Stimulated activated naive B cell treated with anti-CD40 and anti-IgM and Interleukin-4, amounts not matched to agents 10 μg/mL and 1 μg/mL and 100 μg/mL, for 72 hours (primary cell): ENCODE results near the gene SLC5A12.

Source experiments
- ATAC-seq, 2 donors: fragments of 150-1000 bp; cut with Tn5 transposase; replicated peaks; 2 replicates each; pipeline ENCODE4 v1.10.0; 2021; ENCODE audit warnings: moderate library complexity in 1 of 2
- DNase-seq: peaks from one replicate; pipeline ENCODE4 v3.0.0; 2021
- H3K27ac Mint-ChIP-seq: one replicate; pipeline ENCODE4 v1.8.0; 2022; ENCODE audit warnings: mild to moderate bottlenecking, mixed read lengths
- H3K27me3 Mint-ChIP-seq, 2 donors: one replicate each; pipeline ENCODE4 v1.8.0; 2022; ENCODE audit warnings: mixed read lengths in 2 of 2
- H3K36me3 Mint-ChIP-seq, 2 donors: one replicate each; pipeline ENCODE4 v1.8.0; 2022; ENCODE audit warnings: mixed read lengths in 2 of 2, mild to moderate bottlenecking in 1 of 2
- H3K4me1 Mint-ChIP-seq, 2 donors: one replicate each; pipeline ENCODE4 v1.8.0; 2022; ENCODE audit warnings: mixed read lengths in 2 of 2, mild to moderate bottlenecking in 1 of 2
- H3K4me3 Mint-ChIP-seq, 2 donors: one replicate each; pipeline ENCODE4 v1.8.0; 2022; ENCODE audit warnings: mild to moderate bottlenecking in 2 of 2, mixed read lengths in 2 of 2, moderate library complexity in 1 of 2
- H3K9me3 Mint-ChIP-seq, 2 donors: one replicate each; pipeline ENCODE4 v1.8.0; 2022; ENCODE audit warnings: mixed read lengths in 2 of 2, mild to moderate bottlenecking in 1 of 2

SLC5A12 gene

GRCh38 chr11:26721948-26722475 is at the start of gene SLC5A12:
Gene SLC5A12 (minus strand): TSS chr11:26722060. CDS start chr11:26721714, 346 bp downstream.
- H3K4me3 Mint-ChIP-seq, result no peak within 1 kb of the TSS
- no peak within 1 kb of the TSS for H3K27ac Mint-ChIP-seq
- no peak for DNase-seq
- ATAC-seq, result no peak
- no peaks in the 10 kb centered on the region for H3K27me3 Mint-ChIP-seq
- H3K4me1 Mint-ChIP-seq, result no peaks in the 10 kb centered on the region
- H3K9me3 Mint-ChIP-seq, result peaks cover 1 to 8% of the 10 kb centered on the region in 2 donors
- H3K36me3 Mint-ChIP-seq, result no peaks in the 10 kb centered on the region

GRCh38 chr11:26769027-26769426 is 47.2 kb upstream of the SLC5A12 start:
- no peak for DNase-seq
- peaks cover 0 to 2% of the 10 kb centered on the region in 2 donors for H3K9me3 Mint-ChIP-seq
- H3K4me3 Mint-ChIP-seq, result no peak overlapping the region
- ATAC-seq, result no peak
- no peaks in the 10 kb centered on the region for H3K36me3 Mint-ChIP-seq
- H3K27ac Mint-ChIP-seq, result no peak overlapping the region
- H3K4me1 Mint-ChIP-seq, result no peaks in the 10 kb centered on the region
- no peaks in the 10 kb centered on the region for H3K27me3 Mint-ChIP-seq

GRCh38 chr11:26767060-26767459 is 45.2 kb upstream of the SLC5A12 start:
- H3K4me1 Mint-ChIP-seq, result no peaks in the 10 kb centered on the region
- ATAC-seq (no peak), DNase-seq (no peak)
- H3K4me3 Mint-ChIP-seq, result no peak overlapping the region
- no peaks in the 10 kb centered on the region for H3K27me3 Mint-ChIP-seq
- H3K36me3 Mint-ChIP-seq, result no peaks in the 10 kb centered on the region
- H3K27ac Mint-ChIP-seq, result no peak overlapping the region
- peaks cover 0 to 2% of the 10 kb centered on the region in 2 donors for H3K9me3 Mint-ChIP-seq

- no peaks in the 10 kb centered on the region for H3K4me1 Mint-ChIP-seq
- H3K27ac Mint-ChIP-seq, result no peak overlapping the region
- H3K27me3 Mint-ChIP-seq, result no peaks in the 10 kb centered on the region
- DNase-seq (no peak), ATAC-seq (no peak)
- no peak overlapping the region for H3K4me3 Mint-ChIP-seq
- H3K36me3 Mint-ChIP-seq, result no peaks in the 10 kb centered on the region
- H3K9me3 Mint-ChIP-seq, result no peaks in the 10 kb centered on the region
Measured at GRCh38 chr11:26765323-26765722, 43.5 kb upstream of the SLC5A12 start.

- H3K4me3 Mint-ChIP-seq, result no peak overlapping the region
- H3K36me3 Mint-ChIP-seq, result no peaks in the 10 kb centered on the region
- DNase-seq, result no peak
- H3K9me3 Mint-ChIP-seq, result no peaks in the 10 kb centered on the region
- no peak for ATAC-seq
- no peak overlapping the region for H3K27ac Mint-ChIP-seq
- no peaks in the 10 kb centered on the region for H3K4me1 Mint-ChIP-seq
- no peaks in the 10 kb centered on the region for H3K27me3 Mint-ChIP-seq
Measured at GRCh38 chr11:26764825-26765224, 43.0 kb upstream of the SLC5A12 start.

GRCh38 chr11:26764315-26764714 is 42.5 kb upstream of the SLC5A12 start:
- ATAC-seq (no peak), DNase-seq (no peak)
- no peaks in the 10 kb centered on the region for H3K36me3 Mint-ChIP-seq
- H3K27ac Mint-ChIP-seq, result no peak overlapping the region
- H3K27me3 Mint-ChIP-seq, result no peaks in the 10 kb centered on the region
- H3K4me3 Mint-ChIP-seq, result no peak overlapping the region
- H3K4me1 Mint-ChIP-seq, result no peaks in the 10 kb centered on the region
- H3K9me3 Mint-ChIP-seq, result no peaks in the 10 kb centered on the region

- Mint-ChIP-seq H3K4me1 (no peaks in the 10 kb centered on the region), H3K27me3 (no peaks in the 10 kb centered on the region), H3K27ac (no peak overlapping the region), H3K36me3 (no peaks in the 10 kb centered on the region), H3K4me3 (no peak overlapping the region), H3K9me3 (peaks cover 0 to 1% of the 10 kb centered on the region in 2 donors)
- DNase-seq, result no peak
- no peak for ATAC-seq
Measured at GRCh38 chr11:26762089-26762488, 40.2 kb upstream of the SLC5A12 start.

- no peaks in the 10 kb centered on the region for H3K27me3 Mint-ChIP-seq
- DNase-seq (no peak), ATAC-seq (no peak)
- no peak overlapping the region for H3K4me3 Mint-ChIP-seq
- H3K27ac Mint-ChIP-seq, result no peak overlapping the region
- peaks cover 2 to 6% of the 10 kb centered on the region in 2 donors for H3K9me3 Mint-ChIP-seq
- no peaks in the 10 kb centered on the region for H3K36me3 Mint-ChIP-seq
- H3K4me1 Mint-ChIP-seq, result no peaks in the 10 kb centered on the region
Measured at GRCh38 chr11:26761361-26761809, 39.5 kb upstream of the SLC5A12 start.

GRCh38 chr11:26757995-26758394 is 36.1 kb upstream of the SLC5A12 start:
- Mint-ChIP-seq H3K4me3 (no peak overlapping the region), H3K36me3 (no peaks in the 10 kb centered on the region)
- no peak for ATAC-seq

GRCh38 chr11:26755762-26756161 is 33.9 kb upstream of the SLC5A12 start:
- Mint-ChIP-seq H3K27ac (no peak overlapping the region), H3K4me1 (no peaks in the 10 kb centered on the region), H3K4me3 (no peak overlapping the region), H3K36me3 (no peaks in the 10 kb centered on the region), H3K9me3 (peaks cover 2 to 6% of the 10 kb centered on the region in 2 donors), H3K27me3 (no peaks in the 10 kb centered on the region)
- DNase-seq (no peak), ATAC-seq (no peak)

More at GRCh38 chr11:26757995-26758394, 36.1 kb upstream of the SLC5A12 start:
- no peaks in the 10 kb centered on the region for H3K27me3 Mint-ChIP-seq
- H3K4me1 Mint-ChIP-seq, result no peaks in the 10 kb centered on the region
- H3K9me3 Mint-ChIP-seq, result peaks cover 2 to 6% of the 10 kb centered on the region in 2 donors
- DNase-seq, result no peak
- no peak overlapping the region for H3K27ac Mint-ChIP-seq

- peak; percentile 60 to 64 for ATAC-seq
- DNase-seq, result no peak
Measured at GRCh38 chr11:26753723-26754504, 32.1 kb upstream of the SLC5A12 start.

GRCh38 chr11:26749927-26750326 is 28.1 kb upstream of the SLC5A12 start:
- Mint-ChIP-seq H3K27me3 (no peaks in the 10 kb centered on the region), H3K9me3 (no peaks in the 10 kb centered on the region), H3K4me3 (no peak overlapping the region), H3K27ac (no peak overlapping the region), H3K36me3 (no peaks in the 10 kb centered on the region), H3K4me1 (no peaks in the 10 kb centered on the region)
- ATAC-seq (no peak), DNase-seq (no peak)

More at GRCh38 chr11:26753723-26754504, 32.1 kb upstream of the SLC5A12 start:
- no peaks in the 10 kb centered on the region for H3K36me3 Mint-ChIP-seq
- no peak overlapping the region for H3K4me3 Mint-ChIP-seq
- H3K27ac Mint-ChIP-seq, result no peak overlapping the region
- H3K9me3 Mint-ChIP-seq, result peaks cover 2 to 6% of the 10 kb centered on the region in 2 donors
- no peaks in the 10 kb centered on the region for H3K27me3 Mint-ChIP-seq
- no peaks in the 10 kb centered on the region for H3K4me1 Mint-ChIP-seq

- no peaks in the 10 kb centered on the region for H3K36me3 Mint-ChIP-seq
- DNase-seq, result no peak
- no peaks in the 10 kb centered on the region for H3K4me1 Mint-ChIP-seq
- H3K27ac Mint-ChIP-seq, result no peak overlapping the region
- no peak for ATAC-seq
- no peaks in the 10 kb centered on the region for H3K9me3 Mint-ChIP-seq
- no peak overlapping the region for H3K4me3 Mint-ChIP-seq
- no peaks in the 10 kb centered on the region for H3K27me3 Mint-ChIP-seq
Measured at GRCh38 chr11:26743622-26744021, 21.8 kb upstream of the SLC5A12 start.

GRCh38 chr11:26742966-26743365 is 21.1 kb upstream of the SLC5A12 start:
- no peaks in the 10 kb centered on the region for H3K27me3 Mint-ChIP-seq
- no peak overlapping the region for H3K27ac Mint-ChIP-seq

GRCh38 chr11:26741036-26741435 is 19.2 kb upstream of the SLC5A12 start:
- H3K27ac Mint-ChIP-seq, result no peak overlapping the region
- H3K27me3 Mint-ChIP-seq, result no peaks in the 10 kb centered on the region
- H3K4me1 Mint-ChIP-seq, result no peaks in the 10 kb centered on the region
- peaks cover 0 to 5% of the 10 kb centered on the region in 2 donors for H3K9me3 Mint-ChIP-seq
- no peak overlapping the region for H3K4me3 Mint-ChIP-seq
- no peaks in the 10 kb centered on the region for H3K36me3 Mint-ChIP-seq
- DNase-seq (no peak), ATAC-seq (no peak)

More at GRCh38 chr11:26742966-26743365, 21.1 kb upstream of the SLC5A12 start:
- H3K4me1 Mint-ChIP-seq, result no peaks in the 10 kb centered on the region
- ATAC-seq (no peak), DNase-seq (no peak)
- H3K4me3 Mint-ChIP-seq, result no peak overlapping the region
- H3K9me3 Mint-ChIP-seq, result no peaks in the 10 kb centered on the region
- H3K36me3 Mint-ChIP-seq, result no peaks in the 10 kb centered on the region
